HG02840 (cell line): Measurements from ENCODE around the gene KRT86.
"Not testable (repeated sequence)": the region's sequence is repeated elsewhere in the genome, so short reads cannot be mapped to it uniquely, and the experiment has no call there.

Experiments
- ATAC-seq: cut with Tn5 transposase; IDR thresholded peaks from one replicate; pipeline ENCODE4 v1.9.1; 2021; ENCODE audit warnings: mild to moderate bottlenecking, moderate library complexity, moderate number of reproducible peaks; ENCODE audit not compliant: unreplicated experiment, low FRiP score

Gene KRT86

GRCh38 chr12:52286857-52287785 is 12.7 kb downstream of the KRT86 start:
- ATAC-seq: not testable (repeated sequence)

- not testable (repeated sequence) for ATAC-seq
These were observed 13.7 kb downstream of the KRT86 start for GRCh38 chr12:52287816-52288805.

GRCh38 chr12:52290483-52291134 is 16.2 kb downstream of the KRT86 start:
- ATAC-seq: not testable (repeated sequence)

- ATAC-seq: no peak
These were observed 17.0 kb downstream of the KRT86 start, which contains the start of gene KRT81 for GRCh38 chr12:52291267-52291935. Gene KRT81 (minus strand): TSS chr12:52291534. CDS start chr12:52291465, 69 bp downstream.

- no peak for ATAC-seq
These were observed 19.5 kb downstream of the KRT86 start for GRCh38 chr12:52293926-52294325.

GRCh38 chr12:52294803-52295202 is 20.4 kb downstream of the KRT86 start:
- ATAC-seq: no peak

GRCh38 chr12:52295663-52296062 is 21.2 kb downstream of the KRT86 start:
- no peak for ATAC-seq

GRCh38 chr12:52296572-52297215 is 22.2 kb downstream of the KRT86 start:
- no peak for ATAC-seq

- ATAC-seq: no peak
These were observed 24.3 kb downstream of the KRT86 start for GRCh38 chr12:52298677-52299190.

GRCh38 chr12:52300796-52301691 is 26.6 kb downstream of the KRT86 start:
- no peak for ATAC-seq

- ATAC-seq: not testable (repeated sequence)
These were observed 27.3 kb downstream of the KRT86 start for GRCh38 chr12:52301721-52302120.

- not testable (repeated sequence) for ATAC-seq
These were observed 27.9 kb downstream of the KRT86 start for GRCh38 chr12:52302242-52302914.

GRCh38 chr12:52304941-52305411 is 30.5 kb downstream of the KRT86 start:
- peak; percentile 61 for ATAC-seq

GRCh38 chr12:52305921-52306705 is 31.7 kb downstream of the KRT86 start:
- no peak for ATAC-seq

GRCh38 chr12:52306731-52307130 is 32.3 kb downstream of the KRT86 start:
- no peak for ATAC-seq
